GM12892 (cell line): ENCODE data around the gene TEAD1.

Experiments
- POLR2A ChIP-seq: IDR thresholded peaks from 2 replicates; pipeline ENCODE4 v1.6.1; 2011; ENCODE audit warnings: low read depth, low read length, control low read depth
- POLR2AphosphoS5 ChIP-seq: IDR thresholded peaks from 2 replicates; pipeline ENCODE4 v1.6.1; 2011; ENCODE audit warnings: low read depth, low read length, control low read depth
- TAF1 ChIP-seq: IDR thresholded peaks from 2 replicates; pipeline ENCODE4 v1.6.1; 2011; ENCODE audit warnings: low read depth, mild to moderate bottlenecking, control low read depth, low read length, borderline replicate concordance

GRCh38 chr11:12728417-12728816 is 54.2 kb downstream of the TEAD1 start:
- no peak for TF ChIP-seq POLR2A
- no peak for TF ChIP-seq POLR2AphosphoS5
- TF ChIP-seq TAF1 = no peak
